OCI-M1 (cell line): ENCODE data around the gene KLC1.
"Not testable (repeated sequence)": the region's sequence is repeated elsewhere in the genome, so short reads cannot be mapped to it uniquely, and the experiment has no call there.

ENCODE experiments used
- DNase-seq: peaks from one replicate; lab custom pipeline; 2025; lab: John Stamatoyannopoulos, UW

KLC1 gene

DNA sequence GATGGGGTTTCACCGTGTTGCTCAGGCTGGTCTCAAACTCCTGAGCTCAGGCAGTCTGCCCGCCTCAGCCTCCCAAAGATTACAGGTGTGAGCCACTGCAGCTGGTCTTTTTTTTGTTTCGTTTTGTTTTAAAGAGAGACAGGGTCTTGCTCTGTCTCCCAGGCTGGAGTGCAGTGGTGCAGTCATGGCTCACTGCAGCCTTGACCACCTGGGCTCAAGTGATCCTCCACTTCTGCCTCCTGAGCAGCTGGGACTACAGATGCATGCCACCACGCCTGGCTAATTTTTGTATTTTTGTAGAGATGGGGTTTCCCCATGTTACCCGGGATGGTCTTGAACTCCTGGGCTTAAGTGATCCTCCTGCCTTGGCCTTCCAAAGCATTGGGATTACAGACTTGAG, 62.6 kb downstream of the KLC1 start:
- DNase-seq, result not testable (repeated sequence)

DNA sequence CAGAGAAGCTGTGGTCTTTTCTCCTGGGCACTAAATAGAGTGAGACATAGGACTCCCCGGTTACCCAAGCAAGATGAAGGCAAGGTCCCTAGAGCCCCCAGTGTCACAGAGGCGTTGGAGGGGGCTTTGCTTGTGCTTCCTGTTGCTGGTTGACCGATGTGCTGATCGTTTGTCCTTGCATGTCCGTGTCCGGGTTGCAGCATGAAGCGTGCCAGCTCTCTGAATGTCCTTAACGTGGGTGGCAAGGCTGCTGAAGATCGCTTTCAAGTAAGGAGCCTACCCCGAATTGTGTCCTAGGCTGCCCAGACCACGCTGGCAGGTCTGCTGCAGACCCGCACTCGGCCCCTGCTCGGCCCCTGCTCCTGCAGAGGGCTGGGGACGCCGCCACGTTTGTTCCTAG, 63.1 kb downstream of the KLC1 start:
- no peak for DNase-seq

DNA sequence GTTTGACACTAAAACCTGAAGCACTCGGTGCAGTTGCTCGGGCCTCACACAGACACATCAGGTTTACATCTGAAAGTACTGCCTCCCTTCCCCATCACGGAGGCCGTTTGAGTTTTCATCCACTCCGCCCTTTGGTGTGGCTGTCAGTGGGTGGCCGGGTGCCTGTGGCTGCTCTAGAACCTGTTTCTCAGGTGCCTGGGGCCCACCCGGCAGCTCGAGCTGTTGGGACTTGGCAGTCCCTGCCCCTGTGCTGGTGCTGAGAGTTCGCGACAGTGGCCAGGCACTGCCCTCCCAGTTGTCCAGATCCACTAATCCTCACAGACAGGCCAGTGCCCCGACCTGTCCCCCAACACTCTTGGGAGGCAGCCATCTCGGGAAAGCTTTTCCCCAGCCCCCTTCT, 63.9 kb downstream of the KLC1 start:
- DNase-seq, result no peak

DNA sequence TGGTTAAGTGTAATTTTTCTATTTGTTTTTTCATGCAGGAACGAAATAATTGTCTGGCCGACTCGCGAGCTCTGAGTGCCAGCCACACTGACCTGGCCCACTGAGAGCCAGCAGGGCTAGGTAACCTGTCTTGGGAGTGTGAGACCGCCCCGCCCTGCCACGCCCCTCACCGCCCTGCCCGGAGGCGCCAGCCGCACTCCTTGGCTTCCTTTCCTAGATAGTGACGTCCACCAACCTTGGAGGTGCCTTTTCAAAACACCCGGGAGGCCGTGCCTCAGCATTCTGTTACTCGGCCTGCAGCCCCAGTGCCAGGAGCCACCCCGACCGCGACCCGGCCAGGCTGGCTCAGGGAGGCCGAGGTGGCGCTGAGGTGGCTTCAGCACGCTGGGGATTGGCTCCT, 64.5 kb downstream of the KLC1 start:
- DNase-seq, result no peak

DNA sequence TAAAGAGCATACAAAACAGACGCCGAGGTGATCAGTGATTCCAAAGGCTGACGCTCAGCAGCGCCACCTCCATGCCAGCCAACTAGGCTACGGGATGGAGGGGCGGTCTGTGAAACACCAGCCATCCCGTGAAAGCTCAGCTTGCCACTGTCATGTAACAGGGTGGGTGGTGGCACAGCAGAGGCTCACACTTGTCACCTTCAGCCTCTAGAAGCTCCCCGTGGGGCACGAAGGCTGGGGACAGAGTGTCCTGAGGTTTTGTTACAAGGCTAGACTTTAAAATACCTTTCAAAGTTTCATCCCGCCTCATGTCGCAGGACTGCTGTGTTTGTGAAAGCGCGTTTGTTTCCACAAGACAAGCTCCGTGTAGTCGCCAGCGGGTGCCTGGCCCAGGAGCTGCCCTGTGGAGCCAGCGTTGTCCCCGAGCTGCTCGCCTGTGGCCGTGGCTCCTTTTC, 65.6 kb downstream of the KLC1 start:
- DNase-seq, result no peak

DNA sequence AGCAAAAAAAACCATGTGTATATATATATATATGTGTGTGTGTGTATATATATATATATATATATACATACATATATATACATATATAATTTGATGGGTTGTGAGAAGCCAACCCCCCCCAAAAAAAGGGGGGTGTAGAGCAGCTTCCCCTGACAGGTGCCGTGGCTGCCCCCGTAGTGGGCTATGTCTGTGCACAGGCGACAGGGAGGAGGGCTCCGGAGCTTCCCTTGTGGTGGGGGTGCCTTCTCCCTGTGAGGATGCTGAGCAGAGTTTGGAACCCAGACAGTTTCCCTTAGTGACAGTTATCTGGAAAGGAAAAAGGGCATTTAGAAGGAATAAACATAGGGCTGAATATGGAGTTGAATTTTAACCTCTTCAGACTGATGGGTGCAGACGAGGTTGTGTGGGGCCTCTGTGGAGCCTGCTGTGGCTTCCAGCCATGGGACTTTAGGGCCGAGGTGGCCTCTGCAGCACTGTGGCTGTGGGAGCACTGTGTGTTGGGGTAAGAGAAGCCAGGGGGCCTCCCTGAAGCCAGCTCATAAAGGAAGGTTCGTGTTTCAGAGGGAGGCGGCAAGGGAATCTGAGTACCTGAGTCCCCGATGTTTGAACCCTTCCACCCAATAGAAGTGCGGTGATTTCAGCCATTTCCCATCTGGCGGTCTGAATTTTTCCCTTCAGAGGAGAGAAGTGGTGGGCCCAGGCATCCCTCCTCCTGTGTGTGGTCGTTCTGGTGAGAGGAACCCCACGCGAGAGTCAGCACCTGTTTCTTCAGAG, 66.5 kb downstream of the KLC1 start:
- DNase-seq, result no peak

DNA sequence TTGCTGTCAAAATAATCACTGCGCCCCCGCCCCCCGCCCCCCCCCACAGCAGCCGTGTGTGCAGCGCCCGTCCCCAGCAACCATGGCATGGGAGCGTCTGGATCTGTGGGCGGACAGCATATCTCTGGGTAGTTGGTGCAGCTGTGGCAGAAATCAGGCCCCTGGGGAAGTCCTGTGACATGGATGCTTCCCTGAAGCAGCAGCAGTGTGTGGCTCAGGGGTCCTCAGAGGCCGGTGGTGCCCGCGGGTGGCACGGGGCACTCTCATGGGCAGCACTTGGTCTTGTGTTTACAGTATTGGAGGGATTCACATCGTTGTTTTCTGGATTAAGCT, 67.0 kb downstream of the KLC1 start:
- DNase-seq, result no peak

DNA sequence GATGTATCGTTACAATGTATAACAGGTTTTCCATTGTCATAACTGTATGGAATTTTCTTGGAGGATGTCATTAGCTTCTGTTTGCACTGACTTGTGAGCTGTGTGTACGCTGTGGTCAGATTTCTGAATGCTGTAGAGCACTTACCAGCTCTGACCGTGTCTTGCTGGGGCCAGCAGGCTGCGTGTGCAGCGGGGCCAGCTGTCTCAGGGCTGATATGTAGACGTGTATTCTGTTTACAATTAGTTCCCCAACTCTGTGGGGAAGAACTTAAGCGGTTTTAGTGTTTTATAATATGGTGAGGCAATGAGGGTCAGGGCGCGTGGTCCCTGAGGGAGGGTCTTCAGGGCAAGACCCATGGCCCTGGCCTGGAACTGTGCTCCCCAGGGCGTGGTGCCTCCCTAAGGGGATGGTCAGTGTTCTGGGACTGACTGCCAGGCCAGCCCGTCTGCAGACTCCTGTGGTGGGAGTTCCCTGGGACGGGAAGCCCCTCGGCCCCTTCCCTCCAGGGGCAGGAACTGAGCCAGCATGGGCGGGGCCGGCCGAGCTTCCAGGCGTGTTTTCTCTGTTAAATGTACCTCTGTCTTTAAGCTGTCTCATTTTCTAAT, 67.6 kb downstream of the KLC1 start:
- no peak for DNase-seq

DNA sequence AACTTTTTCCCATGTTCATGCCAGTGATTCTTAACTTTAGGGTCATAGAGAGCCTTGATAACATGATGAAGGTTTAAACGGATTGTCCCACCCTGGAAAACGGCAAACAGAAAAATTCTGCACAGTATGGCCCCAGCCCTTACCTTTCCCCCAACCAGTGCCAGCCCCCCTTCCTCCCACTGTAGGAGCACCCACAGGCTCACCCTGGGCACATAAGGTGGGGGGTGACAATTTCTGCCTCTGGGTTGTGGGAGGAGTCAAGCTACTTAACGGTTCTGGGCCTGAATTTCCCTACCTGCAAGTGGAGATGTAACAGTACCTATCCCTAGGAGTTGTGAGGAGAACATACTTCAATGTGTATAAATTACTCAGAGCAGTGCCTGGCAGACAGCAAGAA, 68.2 kb downstream of the KLC1 start:
- DNase-seq, result no peak

DNA sequence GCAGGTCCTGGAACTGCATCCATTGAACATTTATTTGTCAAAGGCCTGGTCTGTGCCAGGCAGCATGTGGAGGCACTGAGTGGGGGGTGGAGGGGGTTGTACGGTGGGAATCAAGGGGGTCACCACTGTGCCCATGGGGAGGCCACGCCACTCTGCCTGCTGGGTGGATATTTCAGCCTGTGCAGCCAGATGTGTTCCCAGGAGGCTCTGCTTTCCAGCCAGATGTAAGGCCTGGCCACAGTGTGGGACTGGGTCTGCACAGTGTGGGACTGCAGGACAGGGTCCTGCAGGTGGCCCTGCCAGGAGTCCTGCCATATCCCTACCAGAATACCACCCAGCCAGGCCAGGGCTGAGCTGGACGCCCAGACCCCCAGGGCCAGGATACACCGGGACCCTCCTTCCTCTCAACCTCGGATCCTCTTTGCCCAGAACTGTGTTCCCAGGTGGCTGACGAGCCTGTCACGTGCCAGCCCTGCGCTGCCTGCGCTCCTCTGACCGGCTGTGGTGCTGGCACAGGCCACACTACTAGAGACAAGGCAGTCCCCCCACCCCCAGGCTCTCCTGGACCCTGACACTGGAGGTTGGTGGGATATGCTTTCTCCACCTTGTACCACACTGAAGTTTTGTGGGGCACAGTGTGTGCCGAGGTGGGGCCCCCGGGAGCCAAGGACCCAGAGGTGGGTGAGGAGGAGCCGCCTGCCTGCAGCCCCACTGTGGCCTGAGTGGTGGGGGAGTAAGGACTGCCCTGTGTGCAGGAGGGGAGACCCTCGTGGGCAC, 68.8 kb downstream of the KLC1 start:
- DNase-seq, result no peak

DNA sequence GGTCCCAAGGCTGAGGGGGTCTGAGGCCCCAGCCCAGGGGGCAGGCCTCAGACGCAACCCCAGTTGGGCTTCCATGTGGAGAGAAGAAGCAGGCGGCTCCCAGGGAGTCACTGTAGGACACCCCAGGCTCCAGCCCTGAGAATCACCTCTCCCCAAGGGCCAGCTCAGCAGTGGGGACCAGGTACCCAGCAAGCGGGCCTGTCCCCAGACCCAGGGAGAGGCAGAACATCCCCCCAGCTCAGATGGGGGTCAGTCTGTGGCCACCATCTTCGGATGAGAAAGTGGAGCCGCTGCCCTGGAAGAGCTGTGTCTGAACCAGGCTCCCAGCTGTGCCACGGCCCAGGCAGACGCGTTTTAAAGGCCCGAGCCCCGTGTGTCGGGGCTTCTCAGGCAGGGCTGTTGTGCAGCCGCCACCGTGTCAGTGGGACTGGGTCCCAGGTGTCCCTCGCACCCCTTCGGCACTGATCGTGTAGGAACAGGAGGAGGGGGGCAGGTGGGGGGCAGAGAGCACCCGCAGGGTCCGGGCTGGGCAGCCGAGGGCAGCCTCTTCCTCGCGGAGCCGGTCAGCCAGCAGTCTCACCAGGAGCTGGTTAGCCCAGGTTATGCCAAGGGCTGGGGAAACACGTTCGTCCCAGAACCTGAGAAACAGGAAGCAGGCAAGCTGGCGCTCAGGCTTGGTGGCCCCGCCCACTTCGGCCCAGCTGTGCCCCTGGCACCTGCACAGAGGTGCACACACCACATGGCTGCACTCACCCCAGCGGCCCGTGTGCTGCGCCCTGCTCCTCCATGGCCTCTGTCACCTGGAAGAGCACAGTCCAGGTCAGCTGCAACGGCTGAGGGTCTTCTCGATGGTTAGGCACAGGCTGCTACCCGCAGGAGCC, 69.6 kb downstream of the KLC1 start:
- DNase-seq, result no peak

DNA sequence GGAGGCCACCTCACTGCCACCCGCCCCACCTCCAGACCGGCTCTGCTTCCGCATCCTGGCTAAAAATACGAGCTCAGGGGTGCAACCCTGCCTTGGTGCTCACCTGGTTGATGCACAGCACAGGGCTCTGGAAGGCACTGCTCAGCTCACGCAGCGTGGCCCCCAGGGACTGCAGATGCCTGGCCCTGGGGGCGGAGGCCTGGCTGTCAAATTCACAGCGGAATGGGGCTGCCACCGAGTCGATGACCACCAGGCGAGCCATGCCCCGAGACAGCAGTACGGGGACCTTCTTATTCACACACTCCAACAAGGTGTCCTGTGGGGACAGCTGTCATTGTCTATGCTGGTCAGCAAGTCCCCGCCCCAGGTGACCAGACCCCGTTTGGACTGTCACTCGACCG, 70.2 kb downstream of the KLC1 start:
- no peak for DNase-seq

DNA sequence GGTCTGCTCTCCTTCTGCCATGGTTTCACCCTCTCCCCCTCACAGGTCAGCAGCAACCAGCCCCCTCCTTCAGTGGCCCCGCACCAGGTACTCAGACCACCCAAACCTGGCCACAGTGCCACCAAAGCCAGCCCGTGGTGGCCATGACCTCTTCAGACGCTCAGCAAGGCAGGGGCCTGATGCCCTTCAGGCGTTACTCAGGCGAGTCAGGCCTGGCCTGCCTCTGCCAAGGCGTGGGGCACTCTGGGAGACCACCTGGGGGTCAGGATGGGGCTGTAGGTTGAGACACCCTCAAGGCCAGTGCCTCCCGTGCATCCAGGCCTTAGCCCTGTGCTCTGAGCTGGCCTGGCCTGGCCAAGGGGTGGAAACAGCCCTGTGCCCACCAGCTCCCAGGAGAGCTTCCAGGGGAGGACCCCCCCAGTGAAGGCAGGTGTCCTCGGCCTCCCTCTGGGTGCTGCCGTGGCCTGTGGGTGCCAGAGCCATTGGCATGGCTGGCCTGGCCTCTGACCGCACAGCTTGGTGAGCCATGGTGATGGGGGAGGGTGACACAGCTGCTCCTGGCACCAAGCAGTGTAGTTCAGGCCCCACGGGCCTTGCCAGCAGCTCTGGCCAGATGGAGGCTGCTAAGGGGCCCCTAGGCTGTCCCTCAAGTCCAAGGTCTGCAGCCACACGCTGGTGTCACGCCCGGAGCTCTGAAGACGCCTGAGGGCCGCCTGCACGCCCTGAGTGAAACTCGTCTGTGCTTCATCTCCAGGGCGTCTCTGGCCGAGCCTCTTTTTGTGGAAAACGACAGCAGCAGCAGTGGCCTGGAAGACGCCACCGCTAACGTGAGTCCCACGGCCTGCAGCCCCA, 71.1 kb downstream of the KLC1 start:
- DNase-seq, result no peak

DNA sequence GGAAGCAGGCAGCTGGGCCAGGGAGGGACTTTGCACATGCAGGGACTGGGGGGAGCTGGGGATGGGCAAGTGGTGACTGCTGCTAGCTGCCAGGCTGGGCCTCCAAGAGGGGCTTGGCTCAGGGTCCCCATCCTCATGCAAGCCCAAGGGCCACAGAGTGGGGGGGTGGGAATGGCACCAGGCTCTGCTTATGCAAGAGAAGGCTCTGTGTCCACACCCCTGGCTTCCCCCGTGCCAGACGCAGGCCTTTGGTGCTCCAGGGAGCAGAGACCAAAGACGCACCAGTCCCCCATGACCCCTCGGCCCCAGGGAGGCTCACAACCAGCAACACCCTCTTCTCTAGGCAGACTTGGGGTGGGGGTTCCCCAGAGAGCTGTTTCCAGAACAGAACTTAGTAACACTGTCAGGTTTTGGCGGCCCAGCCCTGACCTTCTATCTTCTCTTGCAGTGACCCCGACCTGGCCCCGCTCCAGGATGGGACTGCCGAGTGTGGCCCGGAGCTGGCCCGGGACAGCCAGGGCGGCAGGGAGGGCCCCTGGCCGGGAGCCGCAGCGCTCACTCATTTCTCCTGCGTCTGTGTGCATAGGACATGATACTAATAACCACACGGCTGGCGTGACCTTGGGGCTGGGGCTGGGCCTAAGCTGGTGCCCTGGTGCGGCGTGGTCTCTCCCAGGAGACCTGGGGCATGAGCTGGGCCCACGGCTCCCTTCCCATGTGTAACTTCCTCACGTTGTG, 71.9 kb downstream of the KLC1 start:
- DNase-seq, result no peak

DNA sequence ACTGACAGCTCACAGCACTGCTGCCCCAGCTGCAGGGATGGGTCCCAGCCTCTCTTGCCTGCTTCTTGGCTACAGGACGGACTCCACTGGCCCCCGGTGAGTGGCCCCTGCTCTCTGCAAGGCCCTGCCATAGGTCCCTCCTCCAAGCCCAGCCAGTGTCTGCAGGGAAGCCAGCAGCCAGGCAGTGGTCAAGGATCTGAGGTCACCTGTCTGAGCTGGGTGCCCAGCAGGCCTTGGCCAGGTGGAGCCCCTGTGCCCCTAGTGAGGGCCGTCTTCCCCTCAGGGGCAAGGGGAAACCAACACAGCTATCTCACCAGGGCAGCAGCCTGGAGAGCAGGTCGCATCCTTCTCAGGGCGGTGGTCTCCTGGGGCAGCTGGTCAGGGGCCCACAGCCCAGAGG, 73.1 kb downstream of the KLC1 start:
- DNase-seq, result no peak

DNA sequence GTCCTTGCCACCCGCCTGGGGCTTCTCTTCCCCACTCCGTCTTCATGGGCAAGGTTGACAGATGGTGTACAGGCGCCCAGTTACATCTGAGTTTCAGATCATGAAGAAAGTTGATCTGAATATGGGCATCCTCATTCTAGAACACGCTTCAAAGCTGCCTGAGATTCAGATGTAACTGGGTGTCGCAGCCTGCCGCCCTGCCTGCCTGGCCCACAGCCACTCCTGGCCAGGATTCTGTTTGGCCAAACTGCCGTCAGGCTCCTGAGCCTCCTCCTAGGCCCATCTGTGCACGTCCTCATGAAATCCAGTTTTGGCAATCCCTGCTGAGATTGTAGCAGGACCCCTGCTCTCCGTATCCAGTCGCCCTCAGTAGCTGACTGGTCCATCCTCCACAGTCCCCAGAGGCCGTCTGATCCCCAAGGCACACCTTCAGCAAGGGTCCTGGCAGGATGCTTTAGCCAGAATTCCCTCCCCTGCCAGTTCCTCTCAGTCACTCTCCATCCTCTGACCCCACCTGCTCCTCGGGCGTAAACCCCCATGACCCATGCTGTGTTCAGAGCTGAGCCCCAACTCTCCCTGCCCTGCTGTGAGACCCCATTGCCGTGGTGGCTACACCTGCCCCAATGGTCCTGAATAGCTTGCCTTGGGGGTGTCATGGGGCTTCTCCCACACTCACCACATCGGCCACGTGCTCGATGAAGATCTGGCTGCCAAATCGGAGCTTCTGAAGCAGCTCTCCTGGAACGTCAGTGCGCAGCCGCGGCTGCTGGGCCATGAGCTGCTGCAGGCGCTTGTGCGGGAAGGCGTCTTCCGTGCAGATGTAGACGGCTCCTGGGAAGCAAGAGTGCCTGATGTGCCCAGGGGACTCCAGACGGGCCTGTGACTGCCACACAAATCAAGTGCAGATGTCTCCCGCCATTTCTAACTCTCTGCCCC, 73.8 kb downstream of the KLC1 start:
- no peak for DNase-seq

DNA sequence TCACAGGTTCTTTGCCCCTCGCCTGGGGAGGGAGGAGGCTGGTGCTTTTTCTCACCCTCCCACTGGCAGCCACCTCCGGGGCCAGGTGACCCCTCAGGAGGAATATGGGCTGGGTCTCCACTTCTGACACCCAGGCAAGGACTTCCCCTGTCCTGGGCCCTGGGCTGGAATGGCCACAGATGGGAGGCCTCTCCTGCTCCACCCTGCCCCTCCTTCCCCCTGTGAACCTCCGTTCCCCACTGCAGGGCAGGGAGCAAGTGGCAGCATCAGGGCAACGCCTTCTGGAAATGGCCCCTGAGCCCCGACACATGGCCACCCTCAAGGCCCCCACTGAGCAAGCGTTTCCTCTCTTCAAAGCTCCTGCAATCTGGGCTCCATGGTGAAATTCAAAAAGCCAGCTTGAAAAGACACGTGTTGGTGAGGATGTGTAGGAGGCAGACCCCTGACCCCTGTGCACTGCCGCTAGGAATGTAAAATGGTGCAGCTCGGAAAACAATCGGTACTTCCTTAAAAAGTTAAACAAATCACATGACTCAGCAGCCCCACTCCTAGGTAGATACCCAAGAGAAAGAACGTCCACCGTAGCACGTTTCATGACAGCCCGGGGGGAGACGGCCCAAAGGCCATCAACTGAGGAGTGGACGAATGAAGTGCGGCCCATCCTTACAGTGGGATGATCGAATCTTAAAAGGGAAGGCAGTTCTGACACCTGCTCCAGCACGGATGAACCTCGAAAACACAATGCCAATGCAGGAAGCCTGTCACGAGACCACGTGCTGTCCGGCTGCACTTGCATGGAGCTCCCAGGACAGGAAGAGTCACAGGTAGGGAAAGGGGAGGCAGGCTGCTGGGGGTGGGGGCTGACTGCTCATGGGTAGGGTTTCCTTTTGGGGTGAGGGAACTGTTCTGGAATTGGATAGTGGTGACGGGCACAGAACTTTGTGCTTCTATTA, 74.7 kb downstream of the KLC1 start:
- no peak for DNase-seq

DNA sequence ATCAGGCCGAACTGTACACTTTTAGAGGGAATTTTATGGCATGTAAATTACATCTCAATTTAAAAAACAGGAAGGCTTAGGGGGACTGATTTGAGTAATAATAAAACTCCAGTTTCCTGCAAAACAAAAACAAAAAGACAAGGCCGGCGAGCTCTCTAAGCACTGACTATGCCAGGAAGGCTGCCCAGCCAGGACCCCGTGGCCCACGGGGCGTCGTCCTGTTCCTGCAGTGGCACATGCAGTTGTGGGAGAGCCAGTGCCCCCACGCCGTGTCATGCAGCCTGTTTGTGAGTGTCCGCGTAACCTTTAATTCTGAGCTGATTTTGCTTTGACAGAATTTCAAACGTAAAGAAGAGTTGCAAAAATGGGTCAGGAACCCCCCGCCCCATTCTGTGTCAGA, 75.7 kb downstream of the KLC1 start:
- no peak for DNase-seq
